CD4-positive, alpha-beta memory T cell (primary cell): ENCODE results near the gene RPAP2. TPM values are rescaled to one million over a fixed set of nuclear protein-coding genes. Genes with fewer than 3 reads are reported as not detected.

Experiments
- CTCF ChIA-PET: fragments of 350-600 bp; sonication (Branson Sonifier 250); formaldehyde crosslinking; loops from one replicate; lab custom pipeline; 2021; ENCODE audit warnings: inconsistent platforms; ENCODE audit not compliant: partially characterized antibody; lab: Charles Lee
- POLR2A ChIA-PET: fragments of 350-600 bp; sonication (Branson Sonifier 250); formaldehyde crosslinking; loops from one replicate; lab custom pipeline; 2021; ENCODE audit not compliant: partially characterized antibody; lab: Charles Lee
- DNase-seq, 5 donors: peaks; one replicate each; pipeline versions ENCODE4 v3.0.0 to v3.0.0-alpha.2; 2020 to 2022; ENCODE audit warnings: mixed read lengths in 1 of 5
- H3K27ac ChIP-seq: one replicate; pipeline ENCODE4 v1.7.0; 2013; ENCODE audit warnings: low read depth, low read length
- H3K27me3 ChIP-seq: 2 replicates; pipeline ENCODE4 v1.7.0; 2013; ENCODE audit warnings: mild to moderate bottlenecking, low read length, moderate library complexity; ENCODE audit not compliant: insufficient read depth
- H3K36me3 ChIP-seq: 2 replicates; pipeline ENCODE4 v1.7.0; 2013; ENCODE audit warnings: mild to moderate bottlenecking, low read length, moderate library complexity; ENCODE audit not compliant: insufficient read depth
- H3K4me1 ChIP-seq: 2 replicates; pipeline ENCODE4 v1.7.0; 2013; ENCODE audit warnings: mild to moderate bottlenecking, low read length, moderate library complexity; ENCODE audit not compliant: insufficient read depth
- H3K4me3 ChIP-seq, 2 donors: one replicate each; pipeline ENCODE4 v1.7.0; 2013; ENCODE audit warnings: low read length in 2 of 2, mild to moderate bottlenecking in 1 of 2
- H3K9me3 ChIP-seq, 2 donors: one replicate each; pipeline ENCODE4 v1.7.0; 2013; ENCODE audit warnings: low read length in 2 of 2, control low read depth in 1 of 2; ENCODE audit not compliant: control insufficient read depth in 1 of 2
- H3K27ac Mint-ChIP-seq, 7 donors: one replicate each; pipeline ENCODE4 v1.8.0; 2020 to 2021; ENCODE audit warnings: mixed read lengths in 7 of 7, mild to moderate bottlenecking in 6 of 7, inconsistent platforms in 3 of 7, moderate library complexity in 3 of 7
- H3K27me3 Mint-ChIP-seq, 2 donors: one replicate each; pipeline ENCODE4 v1.8.0; 2020 to 2021; ENCODE audit warnings: mixed read lengths in 2 of 2
- H3K36me3 Mint-ChIP-seq, 2 donors: one replicate each; pipeline ENCODE4 v1.8.0; 2020 to 2021; ENCODE audit warnings: mixed read lengths in 2 of 2, inconsistent platforms in 1 of 2, mild to moderate bottlenecking in 1 of 2
- H3K4me1 Mint-ChIP-seq, 4 donors: one replicate each; pipeline ENCODE4 v1.8.0; 2020 to 2021; ENCODE audit warnings: mixed read lengths in 4 of 4, mild to moderate bottlenecking in 1 of 4
- H3K4me3 Mint-ChIP-seq, 8 donors: one replicate each; pipeline ENCODE4 v1.8.0; 2020 to 2021; ENCODE audit warnings: mixed read lengths in 8 of 8, mild to moderate bottlenecking in 7 of 8, moderate library complexity in 6 of 8, inconsistent platforms in 3 of 8
- H3K9me3 Mint-ChIP-seq, 8 donors: one replicate each; pipeline ENCODE4 v1.8.0; 2020 to 2021; ENCODE audit warnings: mixed read lengths in 8 of 8, mild to moderate bottlenecking in 5 of 8, inconsistent platforms in 3 of 8, moderate library complexity in 1 of 8
- intact Hi-C: fragments of 100-400 bp; cut with micrococcal nuclease; formaldehyde crosslinking; loops from one replicate; pipeline ENCODE4 v1.15.1; 2023
- polyA plus RNA-seq, 2 donors: library from polyadenylated mRNA; unstranded; fragments of 300-500 nt; fragmentation: Illumina TruSeq; gene quantifications; one replicate each; pipeline ENCODE4 v1.2.3, GENCODE V29; 2021
- total RNA-seq, 2 experiments: library from RNA; stranded (reverse); gene quantifications; one replicate each; pipeline ENCODE4 v1.2.3, GENCODE V29; 2021

RPAP2 gene
- total and polyA plus RNA-seq, 4 experiments from 2014 or later: 16.1 to 44.0 (median 31.7) TPM

DNA sequence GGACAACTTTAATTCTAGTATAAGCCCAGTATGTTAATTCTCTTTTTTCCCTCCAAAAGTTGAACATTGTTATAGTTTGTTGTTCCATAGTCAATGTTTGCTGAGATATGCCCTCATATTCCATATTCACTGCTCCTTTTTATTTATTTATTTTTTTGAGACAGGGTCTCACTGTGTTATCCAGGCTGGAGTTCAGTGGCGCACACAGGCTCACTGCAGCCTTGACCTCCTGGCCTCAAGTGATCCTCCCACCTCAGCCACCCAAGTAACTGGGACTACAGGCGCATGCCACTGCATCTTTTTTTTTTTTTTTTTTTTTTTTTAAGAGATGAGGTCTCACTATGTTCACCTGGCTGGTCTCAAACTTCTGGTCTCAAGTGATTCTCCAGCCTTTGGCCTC lies 149.1 kb downstream of the RPAP2 start:
- Mint-ChIP-seq H3K4me3 (no peak overlapping the region), H3K36me3 (no peaks in the 10 kb centered on the region), H3K4me1 (peaks cover 2 to 9% (median 6%) of the 10 kb centered on the region in 4 donors), H3K27ac (no peak overlapping the region), H3K27me3 (no peaks in the 10 kb centered on the region), H3K9me3 (no peaks in the 10 kb centered on the region)
- CTCF ChIA-PET: no interaction called here
- intact Hi-C loops: no loop called here
- POLR2A ChIA-PET: no interaction called here
- Histone ChIP-seq H3K27me3 (no peaks in the 10 kb centered on the region), H3K36me3 (no peaks in the 10 kb centered on the region), H3K4me3 (no peak overlapping the region), H3K9me3 (no peaks in the 10 kb centered on the region), H3K4me1 (no peaks in the 10 kb centered on the region), H3K27ac (no peak overlapping the region)
- DNase-seq: no peak

Other genes starting within 250 kb of the RPAP2 start
- not detected for gene SETSIP, start 223.6 kb upstream of the RPAP2 start, total RNA-seq
- gene SETSIP, start 223.6 kb upstream of the RPAP2 start, polyA plus RNA-seq: not detected
- 1 to 10 TPM; 6.0 to 7.5 TPM for gene BTBD8, start 218.7 kb upstream of the RPAP2 start, total RNA-seq
- 1 to 10 TPM in 1 of 2 donors, under 1 TPM in 1; 0.46 to 1.5 TPM for gene BTBD8, start 218.7 kb upstream of the RPAP2 start, polyA plus RNA-seq
- gene C1orf146, start 81.1 kb upstream of the RPAP2 start, total RNA-seq: not detected
- not detected for gene C1orf146, start 81.1 kb upstream of the RPAP2 start, polyA plus RNA-seq
- 10 to 100 TPM; 13.9 to 14.7 TPM for gene GLMN, start 72 bp upstream of the RPAP2 start, total RNA-seq
- gene GLMN, start 72 bp upstream of the RPAP2 start, polyA plus RNA-seq: 10 to 100 TPM; 12.5 to 13.4 TPM
- 10 to 100 TPM; 30.6 to 33.2 TPM for gene GFI1, start 187.9 kb downstream of the RPAP2 start, total RNA-seq
- 10 to 100 TPM in 1 of 2 donors, 1 to 10 TPM in 1; 7.8 to 12.1 TPM for gene GFI1, start 187.9 kb downstream of the RPAP2 start, polyA plus RNA-seq